ENCODE results near the gene SACM1L.

The SACM1L gene

DNA sequence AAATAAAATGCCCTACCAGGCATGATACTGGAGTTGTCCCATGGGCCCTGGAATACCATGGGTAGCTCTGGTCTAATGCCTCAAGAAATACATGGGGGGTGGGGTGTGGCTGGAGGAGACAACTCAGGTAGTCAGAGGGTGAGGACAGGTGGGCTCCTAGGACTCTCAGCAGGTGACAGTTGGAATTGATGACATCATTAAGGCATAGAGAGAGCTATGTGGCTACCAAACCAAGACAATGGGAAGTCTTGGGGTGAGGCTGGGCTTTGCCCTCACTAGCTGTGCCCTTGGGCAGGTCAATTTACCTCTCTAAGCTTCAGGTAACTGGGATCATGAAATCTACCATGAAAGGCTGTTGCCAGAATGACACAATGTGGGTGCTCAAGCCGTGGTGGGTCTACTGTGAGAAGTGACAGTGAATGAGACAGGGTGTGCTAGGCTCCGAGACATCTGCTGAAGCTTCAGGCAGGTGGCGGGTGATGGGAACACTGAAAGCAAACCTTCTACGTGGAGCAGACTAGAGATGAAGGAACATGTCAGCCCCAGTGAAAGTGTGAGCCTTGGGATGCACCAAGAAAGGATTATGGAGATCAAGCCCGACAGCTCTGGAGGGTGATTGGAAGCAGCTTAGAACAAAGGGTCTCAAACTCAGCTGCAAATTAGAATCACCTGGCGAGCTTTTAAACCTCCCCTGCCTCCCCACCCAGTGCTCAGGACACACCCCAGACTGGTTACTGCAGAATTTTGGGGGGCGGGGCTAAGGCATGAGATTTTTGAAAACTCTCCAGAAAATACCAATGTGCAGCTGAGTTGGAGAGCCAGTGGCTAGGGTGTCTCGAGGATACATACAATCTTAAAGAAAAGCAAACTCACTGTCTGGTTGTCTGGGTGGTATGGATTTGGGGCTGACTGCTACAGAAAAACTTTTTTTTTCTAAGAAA, 85.7 kb downstream of the SACM1L start:
- no peaks in the 10 kb centered on the region for H3K9me3 ChIP-seq (ENCODE audit: control insufficient read depth in 1 of 2, low read length in 2 of 2)

GRCh38 chr3:45775571-45776300, 86.5 kb downstream of the SACM1L start:
- H3K27ac ChIP-seq (ENCODE audit: low read length), result no peak overlapping the region
- no peaks in the 10 kb centered on the region for H3K4me1 ChIP-seq (ENCODE audit: control insufficient read depth in 1 of 2, insufficient read depth in 2 of 2, low read length in 2 of 2)
- H3K4me3 ChIP-seq (ENCODE audit: low read depth in 1 of 2, low read length in 2 of 2), result no peak overlapping the region
- H3K27me3 ChIP-seq (ENCODE audit: low read depth, low read length), result no peaks in the 10 kb centered on the region
- H3K36me3 ChIP-seq (ENCODE audit: control insufficient read depth in 1 of 2, insufficient read depth in 2 of 2, low read length in 2 of 2), result no peaks in the 10 kb centered on the region
- H3K9me3 ChIP-seq (ENCODE audit: control insufficient read depth in 1 of 2, low read length in 2 of 2), result no peaks in the 10 kb centered on the region

More for the DNA sequence above, 85.7 kb downstream of the SACM1L start:
- no peaks in the 10 kb centered on the region for H3K36me3 ChIP-seq (ENCODE audit: control insufficient read depth in 1 of 2, insufficient read depth in 2 of 2, low read length in 2 of 2)
- H3K4me1 ChIP-seq (ENCODE audit: control insufficient read depth in 1 of 2, insufficient read depth in 2 of 2, low read length in 2 of 2), result no peaks in the 10 kb centered on the region
- H3K27ac ChIP-seq (ENCODE audit: low read length), result no peak overlapping the region
- H3K27me3 ChIP-seq (ENCODE audit: low read depth, low read length), result no peaks in the 10 kb centered on the region
- H3K4me3 ChIP-seq (ENCODE audit: low read depth in 1 of 2, low read length in 2 of 2), result no peak overlapping the region

GRCh38 chr3:45776301-45776595, 87.1 kb downstream of the SACM1L start:
- Histone ChIP-seq H3K9me3 (ENCODE audit: control insufficient read depth in 1 of 2, low read length in 2 of 2) (no peaks in the 10 kb centered on the region), H3K4me3 (ENCODE audit: low read depth in 1 of 2, low read length in 2 of 2) (no peak overlapping the region), H3K36me3 (ENCODE audit: control insufficient read depth in 1 of 2, insufficient read depth in 2 of 2, low read length in 2 of 2) (no peaks in the 10 kb centered on the region), H3K27me3 (ENCODE audit: low read depth, low read length) (no peaks in the 10 kb centered on the region), H3K27ac (ENCODE audit: low read length) (no peak overlapping the region), H3K4me1 (ENCODE audit: control insufficient read depth in 1 of 2, insufficient read depth in 2 of 2, low read length in 2 of 2) (no peaks in the 10 kb centered on the region)

- H3K27me3 ChIP-seq (ENCODE audit: low read depth, low read length), result no peaks in the 10 kb centered on the region
- H3K4me1 ChIP-seq (ENCODE audit: control insufficient read depth in 1 of 2, insufficient read depth in 2 of 2, low read length in 2 of 2), result no peaks in the 10 kb centered on the region
- no peak overlapping the region for H3K27ac ChIP-seq (ENCODE audit: low read length)
- H3K9me3 ChIP-seq (ENCODE audit: control insufficient read depth in 1 of 2, low read length in 2 of 2), result no peaks in the 10 kb centered on the region
- H3K4me3 ChIP-seq (ENCODE audit: low read depth in 1 of 2, low read length in 2 of 2), result no peak overlapping the region
- no peaks in the 10 kb centered on the region for H3K36me3 ChIP-seq (ENCODE audit: control insufficient read depth in 1 of 2, insufficient read depth in 2 of 2, low read length in 2 of 2)
Measured at GRCh38 chr3:45776611-45777010, 87.4 kb downstream of the SACM1L start.

GRCh38 chr3:45777111-45777745, 88.0 kb downstream of the SACM1L start:
- no peak overlapping the region for H3K27ac ChIP-seq (ENCODE audit: low read length)
- H3K27me3 ChIP-seq (ENCODE audit: low read depth, low read length), result no peaks in the 10 kb centered on the region
- H3K4me3 ChIP-seq (ENCODE audit: low read depth in 1 of 2, low read length in 2 of 2), result no peak overlapping the region
- no peaks in the 10 kb centered on the region for H3K36me3 ChIP-seq (ENCODE audit: control insufficient read depth in 1 of 2, insufficient read depth in 2 of 2, low read length in 2 of 2)
- H3K9me3 ChIP-seq (ENCODE audit: control insufficient read depth in 1 of 2, low read length in 2 of 2), result no peaks in the 10 kb centered on the region
- no peaks in the 10 kb centered on the region for H3K4me1 ChIP-seq (ENCODE audit: control insufficient read depth in 1 of 2, insufficient read depth in 2 of 2, low read length in 2 of 2)

DNA sequence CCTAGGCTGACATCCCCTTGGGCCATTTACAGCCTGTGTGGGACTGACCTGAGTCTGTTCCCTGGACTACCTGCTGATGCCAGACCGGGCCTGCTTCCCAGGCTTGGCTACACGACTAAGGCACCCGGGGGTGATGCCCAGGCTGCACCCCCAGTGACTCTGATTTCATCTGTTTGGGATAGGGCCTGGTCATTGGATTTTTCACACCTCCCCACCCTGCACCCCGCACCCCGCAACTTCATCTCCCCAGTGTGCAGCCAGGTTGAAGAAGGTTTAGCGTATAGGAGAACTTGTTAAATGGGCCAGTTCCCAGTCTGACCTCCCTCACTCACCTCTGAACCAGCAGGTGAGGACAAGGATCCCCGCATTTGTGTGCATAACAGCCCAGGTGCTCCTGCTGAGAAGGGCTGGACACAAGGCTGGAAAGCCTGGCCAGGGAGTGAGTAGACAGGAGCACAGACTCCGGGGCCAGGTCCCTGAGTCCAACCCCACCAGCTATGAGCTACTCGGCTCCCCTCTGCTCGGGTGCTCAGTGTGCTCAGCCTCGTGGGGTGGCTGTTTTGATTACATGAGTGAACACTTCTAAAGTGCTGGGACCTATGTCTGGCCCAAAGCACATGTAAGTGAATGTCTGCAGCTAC, 88.7 kb downstream of the SACM1L start:
- Histone ChIP-seq H3K27me3 (ENCODE audit: low read depth, low read length) (no peaks in the 10 kb centered on the region), H3K9me3 (ENCODE audit: control insufficient read depth in 1 of 2, low read length in 2 of 2) (no peaks in the 10 kb centered on the region), H3K4me3 (ENCODE audit: low read depth in 1 of 2, low read length in 2 of 2) (no peak overlapping the region), H3K27ac (ENCODE audit: low read length) (no peak overlapping the region), H3K4me1 (ENCODE audit: control insufficient read depth in 1 of 2, insufficient read depth in 2 of 2, low read length in 2 of 2) (no peaks in the 10 kb centered on the region), H3K36me3 (ENCODE audit: control insufficient read depth in 1 of 2, insufficient read depth in 2 of 2, low read length in 2 of 2) (no peaks in the 10 kb centered on the region)

- Histone ChIP-seq H3K4me3 (ENCODE audit: low read depth in 1 of 2, low read length in 2 of 2) (no peak overlapping the region), H3K9me3 (ENCODE audit: control insufficient read depth in 1 of 2, low read length in 2 of 2) (no peaks in the 10 kb centered on the region), H3K4me1 (ENCODE audit: control insufficient read depth in 1 of 2, insufficient read depth in 2 of 2, low read length in 2 of 2) (no peaks in the 10 kb centered on the region), H3K27ac (ENCODE audit: low read length) (no peak overlapping the region), H3K27me3 (ENCODE audit: low read depth, low read length) (no peaks in the 10 kb centered on the region), H3K36me3 (ENCODE audit: control insufficient read depth in 1 of 2, insufficient read depth in 2 of 2, low read length in 2 of 2) (no peaks in the 10 kb centered on the region)
Measured at GRCh38 chr3:45778761-45779201, 89.6 kb downstream of the SACM1L start.

DNA sequence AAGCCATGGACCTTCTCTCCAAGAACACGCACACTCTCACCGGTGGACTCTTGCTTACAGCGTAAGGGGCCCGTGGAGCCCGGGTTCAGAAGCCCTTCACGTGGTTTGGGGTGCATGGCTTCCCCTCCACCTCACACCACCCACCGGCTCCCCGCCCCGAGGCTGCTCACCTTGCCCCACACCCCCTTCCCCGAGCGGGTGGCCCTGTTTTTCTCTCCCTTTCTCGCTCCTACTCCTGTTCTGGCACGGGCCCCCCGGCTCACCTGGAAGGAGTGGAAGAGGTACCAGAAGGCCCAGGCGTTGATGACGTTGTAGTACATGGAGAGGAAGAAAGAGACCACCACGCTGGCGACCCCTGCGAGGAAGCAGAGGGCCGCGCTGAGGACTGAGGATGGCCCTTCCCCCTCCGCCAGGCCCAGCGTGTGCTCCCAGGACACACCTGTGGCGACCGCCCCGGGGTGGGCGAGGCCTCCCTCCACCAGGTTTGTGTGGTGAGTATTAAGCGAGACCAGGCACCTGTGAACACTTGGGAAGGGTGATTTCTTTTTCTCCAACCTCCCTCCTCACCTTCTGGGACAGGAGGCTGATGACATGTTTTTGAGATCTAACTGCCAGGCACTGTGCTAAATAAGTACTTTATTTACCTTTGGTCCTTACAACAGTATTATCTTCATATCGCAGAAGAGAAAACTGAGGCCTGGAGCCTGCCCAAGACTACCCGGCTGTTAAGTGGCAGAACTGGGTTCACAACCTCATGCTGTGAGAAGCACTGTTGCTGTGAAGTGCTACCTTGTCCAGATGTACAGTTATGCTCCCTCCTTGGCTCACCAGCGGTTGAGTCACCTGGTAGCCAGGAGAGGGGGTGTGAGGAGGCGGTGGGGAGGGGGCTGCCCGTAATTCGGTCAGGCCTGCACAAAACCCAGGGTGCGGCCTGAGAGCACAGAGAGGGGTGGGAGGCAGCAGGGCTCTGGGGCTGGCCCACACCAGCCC, 90.8 kb downstream of the SACM1L start:
- no peaks in the 10 kb centered on the region for H3K4me1 ChIP-seq (ENCODE audit: control insufficient read depth in 1 of 2, insufficient read depth in 2 of 2, low read length in 2 of 2)
- no peak overlapping the region for H3K4me3 ChIP-seq (ENCODE audit: low read depth in 1 of 2, low read length in 2 of 2)
- H3K27ac ChIP-seq (ENCODE audit: low read length), result no peak overlapping the region
- H3K27me3 ChIP-seq (ENCODE audit: low read depth, low read length), result no peaks in the 10 kb centered on the region
- H3K36me3 ChIP-seq (ENCODE audit: control insufficient read depth in 1 of 2, insufficient read depth in 2 of 2, low read length in 2 of 2), result no peaks in the 10 kb centered on the region
- no peaks in the 10 kb centered on the region for H3K9me3 ChIP-seq (ENCODE audit: control insufficient read depth in 1 of 2, low read length in 2 of 2)

DNA sequence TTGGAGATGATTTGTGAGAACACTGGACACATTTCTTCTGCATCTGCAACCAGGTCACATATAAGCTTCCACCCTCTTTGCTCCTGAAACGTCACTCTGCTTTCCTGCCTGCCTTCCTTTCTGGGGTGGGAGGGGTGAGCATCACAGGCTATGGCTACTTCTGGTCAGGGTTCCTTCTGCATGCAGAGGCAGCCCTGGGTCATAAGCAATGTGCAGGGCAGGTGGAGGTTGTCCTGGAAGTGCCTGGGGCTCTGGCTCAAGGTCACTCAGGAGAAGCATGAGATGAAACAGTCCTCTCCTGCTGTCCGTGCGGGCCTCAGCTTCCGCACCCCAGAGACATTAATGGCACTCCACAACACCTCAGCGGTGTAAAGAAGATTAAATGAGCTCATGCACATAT, 92.1 kb downstream of the SACM1L start:
- no peak overlapping the region for H3K27ac ChIP-seq (ENCODE audit: low read length)
- no peaks in the 10 kb centered on the region for H3K4me1 ChIP-seq (ENCODE audit: control insufficient read depth in 1 of 2, insufficient read depth in 2 of 2, low read length in 2 of 2)
- H3K9me3 ChIP-seq (ENCODE audit: control insufficient read depth in 1 of 2, low read length in 2 of 2), result no peaks in the 10 kb centered on the region
- no peak overlapping the region for H3K4me3 ChIP-seq (ENCODE audit: low read depth in 1 of 2, low read length in 2 of 2)
- no peaks in the 10 kb centered on the region for H3K27me3 ChIP-seq (ENCODE audit: low read depth, low read length)
- no peaks in the 10 kb centered on the region for H3K36me3 ChIP-seq (ENCODE audit: control insufficient read depth in 1 of 2, insufficient read depth in 2 of 2, low read length in 2 of 2)

GRCh38 chr3:45781841-45782240, 92.6 kb downstream of the SACM1L start:
- Histone ChIP-seq H3K4me1 (ENCODE audit: control insufficient read depth in 1 of 2, insufficient read depth in 2 of 2, low read length in 2 of 2) (no peaks in the 10 kb centered on the region), H3K9me3 (ENCODE audit: control insufficient read depth in 1 of 2, low read length in 2 of 2) (no peaks in the 10 kb centered on the region), H3K27me3 (ENCODE audit: low read depth, low read length) (no peaks in the 10 kb centered on the region), H3K4me3 (ENCODE audit: low read depth in 1 of 2, low read length in 2 of 2) (no peak overlapping the region), H3K27ac (ENCODE audit: low read length) (no peak overlapping the region), H3K36me3 (ENCODE audit: control insufficient read depth in 1 of 2, insufficient read depth in 2 of 2, low read length in 2 of 2) (no peaks in the 10 kb centered on the region)
